ENCODE data around the gene GJB5. TPM values are rescaled to one million over a fixed set of nuclear protein-coding genes. Genes with fewer than 3 reads are reported as not detected.
A peak's percentile ranks its signal among the peaks of the same experiment; 100 is the strongest.

Gene GJB5
- total RNA-seq, 4 donors from 2014 or later = 1.9 TPM; not detected in 3

DNA sequence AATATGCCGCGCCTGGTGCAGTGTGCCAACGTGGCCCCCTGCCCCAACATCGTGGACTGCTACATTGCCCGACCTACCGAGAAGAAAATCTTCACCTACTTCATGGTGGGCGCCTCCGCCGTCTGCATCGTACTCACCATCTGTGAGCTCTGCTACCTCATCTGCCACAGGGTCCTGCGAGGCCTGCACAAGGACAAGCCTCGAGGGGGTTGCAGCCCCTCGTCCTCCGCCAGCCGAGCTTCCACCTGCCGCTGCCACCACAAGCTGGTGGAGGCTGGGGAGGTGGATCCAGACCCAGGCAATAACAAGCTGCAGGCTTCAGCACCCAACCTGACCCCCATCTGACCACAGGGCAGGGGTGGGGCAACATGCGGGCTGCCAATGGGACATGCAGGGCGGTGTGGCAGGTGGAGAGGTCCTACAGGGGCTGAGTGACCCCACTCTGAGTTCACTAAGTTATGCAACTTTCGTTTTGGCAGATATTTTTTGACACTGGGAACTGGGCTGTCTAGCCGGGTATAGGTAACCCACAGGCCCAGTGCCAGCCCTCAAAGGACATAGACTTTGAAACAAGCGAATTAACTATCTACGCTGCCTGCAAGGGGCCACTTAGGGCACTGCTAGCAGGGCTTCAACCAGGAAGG, 30.5 kb downstream of the GJB5 start:
- H3K4me1 ChIP-seq = peaks cover 0 to 22% (median 8%) of the 10 kb centered on the region in 3 donors
- no peak overlapping the region for H3K27ac ChIP-seq
- no peak for TF ChIP-seq POLR2A (IDR thresholded peaks at IDR 0.05)
- TF ChIP-seq, protein P1, sequence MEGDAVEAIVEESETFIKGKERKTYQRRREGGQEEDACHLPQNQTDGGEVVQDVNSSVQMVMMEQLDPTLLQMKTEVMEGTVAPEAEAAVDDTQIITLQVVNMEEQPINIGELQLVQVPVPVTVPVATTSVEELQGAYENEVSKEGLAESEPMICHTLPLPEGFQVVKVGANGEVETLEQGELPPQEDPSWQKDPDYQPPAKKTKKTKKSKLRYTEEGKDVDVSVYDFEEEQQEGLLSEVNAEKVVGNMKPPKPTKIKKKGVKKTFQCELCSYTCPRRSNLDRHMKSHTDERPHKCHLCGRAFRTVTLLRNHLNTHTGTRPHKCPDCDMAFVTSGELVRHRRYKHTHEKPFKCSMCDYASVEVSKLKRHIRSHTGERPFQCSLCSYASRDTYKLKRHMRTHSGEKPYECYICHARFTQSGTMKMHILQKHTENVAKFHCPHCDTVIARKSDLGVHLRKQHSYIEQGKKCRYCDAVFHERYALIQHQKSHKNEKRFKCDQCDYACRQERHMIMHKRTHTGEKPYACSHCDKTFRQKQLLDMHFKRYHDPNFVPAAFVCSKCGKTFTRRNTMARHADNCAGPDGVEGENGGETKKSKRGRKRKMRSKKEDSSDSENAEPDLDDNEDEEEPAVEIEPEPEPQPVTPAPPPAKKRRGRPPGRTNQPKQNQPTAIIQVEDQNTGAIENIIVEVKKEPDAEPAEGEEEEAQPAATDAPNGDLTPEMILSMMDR (IDR thresholded peaks at IDR 0.05) = no peak
- TF ChIP-seq EP300 (IDR thresholded peaks at IDR 0.05) = no peak
- TF ChIP-seq POLR2AphosphoS5 (IDR thresholded peaks at IDR 0.05) = no peak
- no peak for ATAC-seq
- no peak overlapping the region for H3K4me3 ChIP-seq
- peaks cover 51% of the 10 kb centered on the region for H3K27me3 ChIP-seq
- WGBS, 2 donors (ENCODE audit: low coverage in 1 of 2) = 51 to 78% methylated on average over 3 to 8 of the region's 22 CpGs
- no peaks in the 10 kb centered on the region for H3K36me3 ChIP-seq
- peaks cover 0 to 3% (median 0%) of the 10 kb centered on the region in 3 donors for H3K9me3 ChIP-seq

DNA sequence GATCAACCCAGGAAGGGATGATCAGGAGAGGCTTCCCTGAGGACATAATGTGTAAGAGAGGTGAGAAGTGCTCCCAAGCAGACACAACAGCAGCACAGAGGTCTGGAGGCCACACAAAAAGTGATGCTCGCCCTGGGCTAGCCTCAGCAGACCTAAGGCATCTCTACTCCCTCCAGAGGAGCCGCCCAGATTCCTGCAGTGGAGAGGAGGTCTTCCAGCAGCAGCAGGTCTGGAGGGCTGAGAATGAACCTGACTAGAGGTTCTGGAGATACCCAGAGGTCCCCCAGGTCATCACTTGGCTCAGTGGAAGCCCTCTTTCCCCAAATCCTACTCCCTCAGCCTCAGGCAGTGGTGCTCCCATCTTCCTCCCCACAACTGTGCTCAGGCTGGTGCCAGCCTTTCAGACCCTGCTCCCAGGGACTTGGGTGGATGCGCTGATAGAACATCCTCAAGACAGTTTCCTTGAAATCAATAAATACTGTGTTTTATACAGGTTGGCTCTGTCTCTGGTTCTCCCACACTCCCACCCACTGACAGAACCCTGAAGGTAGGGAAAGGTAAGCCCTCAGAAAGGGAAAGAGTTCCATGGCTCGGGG, 31.1 kb downstream of the GJB5 start:
- Histone ChIP-seq H3K4me3 (no peak overlapping the region), H3K36me3 (no peaks in the 10 kb centered on the region), H3K27ac (no peak overlapping the region), H3K9me3 (peaks cover 0 to 5% (median 0%) of the 10 kb centered on the region in 3 donors), H3K27me3 (peaks cover 50% of the 10 kb centered on the region), H3K4me1 (peaks cover 0 to 17% (median 8%) of the 10 kb centered on the region in 3 donors)
- 0 to 44% methylated on average over 1 to 2 of the region's 4 CpGs for WGBS, 2 donors (ENCODE audit: low coverage in 1 of 2)
- TF ChIP-seq, protein P1 (IDR thresholded peaks at IDR 0.05) = no peak
- ATAC-seq = no peak

DNA sequence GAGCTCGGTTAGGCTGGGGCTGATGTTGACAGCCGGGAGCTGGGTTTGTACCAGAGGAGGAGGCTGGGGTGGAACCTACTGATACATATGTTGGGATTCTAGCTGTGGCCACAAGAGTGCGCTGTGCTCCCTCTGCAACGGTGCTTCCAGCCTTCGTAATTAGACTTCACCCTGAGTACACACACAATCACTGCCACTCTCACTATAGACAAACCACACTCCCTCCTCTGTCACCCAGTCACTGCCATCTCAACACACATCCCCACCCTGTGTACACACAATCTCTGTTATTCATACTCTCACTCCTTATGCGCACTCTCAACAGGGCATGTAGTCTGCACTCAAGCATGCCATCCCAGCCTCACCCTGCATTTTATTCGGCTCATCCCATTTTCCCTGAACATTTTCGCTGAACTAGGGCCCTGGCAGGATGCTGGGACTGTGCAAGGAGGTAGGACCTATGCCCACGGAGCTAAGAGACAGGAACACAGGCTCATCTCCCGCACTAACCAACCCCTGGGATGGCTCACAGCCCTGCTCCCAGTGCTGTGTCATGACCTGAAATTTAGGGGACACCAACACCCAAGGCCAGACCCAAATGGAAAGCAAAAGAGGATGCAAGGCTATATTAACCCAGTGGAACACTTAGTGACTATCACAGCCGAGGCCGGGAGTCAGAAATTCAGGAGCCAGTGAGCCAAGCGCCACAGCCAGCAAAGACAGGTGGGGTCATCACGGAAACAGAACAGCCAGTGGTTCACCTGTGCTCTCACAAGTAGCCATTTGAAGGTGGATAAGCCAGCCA, 31.9 kb downstream of the GJB5 start:
- Histone ChIP-seq H3K4me1 (peaks cover 0 to 9% (median under 1%) of the 10 kb centered on the region in 3 donors), H3K4me3 (no peak overlapping the region), H3K27ac (no peak overlapping the region), H3K9me3 (peaks cover 0 to 5% (median 0%) of the 10 kb centered on the region in 3 donors), H3K27me3 (peaks cover 48% of the 10 kb centered on the region), H3K36me3 (no peaks in the 10 kb centered on the region)
- TF ChIP-seq, protein P1 (IDR thresholded peaks at IDR 0.05) = peak in 3 of 4 experiments; percentile 40 to 78 (median 56)
- no peak for TF ChIP-seq POLR2A (IDR thresholded peaks at IDR 0.05)
- 0 to 50% methylated on average over 3 to 9 of the region's 14 CpGs for WGBS, 2 donors (ENCODE audit: low coverage in 1 of 2)
- ATAC-seq = peak; percentile 55

DNA sequence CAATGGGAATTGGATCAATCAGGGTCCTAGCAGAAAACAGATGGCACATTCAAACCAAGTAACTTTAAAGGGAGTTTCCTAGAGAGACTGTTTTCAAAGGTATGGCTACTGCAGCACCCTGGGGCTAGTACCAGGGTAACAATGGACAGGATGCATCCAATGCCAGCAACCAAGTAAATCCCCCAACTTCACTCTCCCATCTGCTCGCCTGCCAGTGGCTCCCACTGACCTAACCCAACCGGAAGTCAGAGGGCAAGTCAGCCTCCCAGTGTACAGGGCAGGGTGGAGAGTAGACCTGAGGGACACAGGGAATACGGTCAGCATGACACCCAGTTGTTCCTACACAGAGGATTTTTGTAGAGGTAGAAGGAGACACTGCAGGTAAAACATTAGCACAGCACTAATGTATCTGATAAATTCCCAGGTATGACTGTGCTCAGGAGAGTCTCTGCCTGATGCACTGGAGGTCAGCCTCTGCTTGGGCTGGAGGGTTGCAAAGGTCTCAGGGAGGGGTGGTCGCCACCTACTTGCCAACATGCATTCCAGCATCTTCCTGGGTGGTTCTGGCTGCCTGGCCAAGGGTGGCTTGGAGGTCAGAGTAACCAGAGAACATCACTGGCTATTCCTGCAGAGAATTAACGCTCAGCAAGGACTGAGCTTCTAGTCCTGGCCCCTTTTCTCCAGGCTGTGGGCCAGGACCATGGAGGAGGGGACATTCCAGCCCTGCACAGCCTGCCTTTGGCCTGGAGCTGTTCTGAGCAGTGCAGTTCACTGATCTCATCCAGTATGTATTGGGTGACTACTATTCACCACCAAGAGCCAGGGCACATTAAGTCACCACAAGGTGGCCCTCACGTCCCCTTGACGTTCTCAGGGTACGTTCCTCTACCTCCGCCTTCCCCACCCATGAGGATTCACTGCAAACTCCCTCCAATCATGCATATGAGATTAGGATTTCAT, 32.9 kb downstream of the GJB5 start:
- no peak for ATAC-seq

More for the DNA sequence above, 32.9 kb downstream of the GJB5 start:
- Histone ChIP-seq H3K4me3 (no peak overlapping the region), H3K27ac (no peak overlapping the region), H3K27me3 (peaks cover 48% of the 10 kb centered on the region), H3K4me1 (peaks cover 0 to 12% (median 0%) of the 10 kb centered on the region in 3 donors), H3K9me3 (peaks cover 0 to 5% (median 0%) of the 10 kb centered on the region in 3 donors), H3K36me3 (no peaks in the 10 kb centered on the region)
- no peak for TF ChIP-seq POLR2AphosphoS5 (IDR thresholded peaks at IDR 0.05)
- TF ChIP-seq, protein P1 (IDR thresholded peaks at IDR 0.05) = peak in 1 of 4 experiments; percentile 25
- WGBS, 2 donors (ENCODE audit: low coverage in 1 of 2) = 18 to 20% methylated on average over 4 to 5 of the region's 9 CpGs
